ENCODE data around the gene HOMER3.

HOMER3 gene

GRCh38 chr19:18900700-18901481 lies 40.1 kb downstream of the HOMER3 start:
- no peak for DNase-seq

- no peak for DNase-seq
Measured at GRCh38 chr19:18899624-18900560, 41.1 kb downstream of the HOMER3 start.

- no peak for DNase-seq
Measured at GRCh38 chr19:18898607-18899408, 42.2 kb downstream of the HOMER3 start.

GRCh38 chr19:18898081-18898606 lies 42.9 kb downstream of the HOMER3 start:
- DNase-seq = no peak

GRCh38 chr19:18897094-18898029 lies 43.7 kb downstream of the HOMER3 start:
- DNase-seq = no peak

- no peak for DNase-seq
Measured at GRCh38 chr19:18896421-18896841, 44.6 kb downstream of the HOMER3 start.

- no peak for DNase-seq
Measured at GRCh38 chr19:18895824-18896341, 45.1 kb downstream of the HOMER3 start, which contains the start of gene CERS1. Gene CERS1, minus strand, starts transcription at chr19:18896158. Its CDS starts 86 bp downstream, at chr19:18896072.

GRCh38 chr19:18895038-18895823 lies 45.8 kb downstream of the HOMER3 start:
- no peak for DNase-seq

- DNase-seq = no peak
Measured at GRCh38 chr19:18894254-18895037, 46.6 kb downstream of the HOMER3 start.

- no peak for DNase-seq
Measured at GRCh38 chr19:18893587-18894253, 47.3 kb downstream of the HOMER3 start.

- DNase-seq = no peak
Measured at GRCh38 chr19:18889949-18890745, 50.9 kb downstream of the HOMER3 start.

GRCh38 chr19:18886972-18887371 lies 54.0 kb downstream of the HOMER3 start:
- no peak for DNase-seq

GRCh38 chr19:18883526-18884304 lies 57.3 kb downstream of the HOMER3 start:
- DNase-seq = no peak

GRCh38 chr19:18881491-18881890 lies 59.5 kb downstream of the HOMER3 start:
- DNase-seq = no peak

- DNase-seq = no peak
Measured at GRCh38 chr19:18879579-18880373, 61.2 kb downstream of the HOMER3 start.

Measured in CD4-positive, alpha-beta T cell treated with Interleukin-17A for 4 hours (primary cell).